Measurements from ENCODE around the gene SF1. TPM values are rescaled to one million over a fixed set of nuclear protein-coding genes. Genes with fewer than 3 reads are reported as not detected.

Gene SF1
- polyA plus RNA-seq, 1 of the 3 experiments (the other 2 are of a cell fraction) = 66.3 TPM

- no peak overlapping the region for H3K27ac ChIP-seq (ENCODE audit: low read depth in 2 of 2, low read length in 1 of 2)
- 0 out of 2 replicates have a peak overlapping the region, but pooled peaks have one; percentile 52 for H3K4me2 ChIP-seq
- no peaks in the 10 kb centered on the region for H3K9me2 ChIP-seq
- DNase-seq = no peak
- H3K4me3 ChIP-seq (ENCODE audit: low read depth in 2 of 2, low read length in 1 of 2) = no peak overlapping the region
- no peaks in the 10 kb centered on the region for H3K9me3 ChIP-seq
- H3K27me3 ChIP-seq (ENCODE audit: insufficient read depth) = no peaks in the 10 kb centered on the region
- H3K9ac ChIP-seq = no peak overlapping the region
- H3K4me1 ChIP-seq (ENCODE audit: control insufficient read depth in 1 of 2, insufficient read depth in 2 of 2, low read depth in 1 of 2, low read length in 1 of 2) = peaks cover 19% of the 10 kb centered on the region in 2 experiments; a peak in 3 of 4 replicates
- peaks cover 61% of the 10 kb centered on the region for H4K20me1 ChIP-seq (ENCODE audit: insufficient read depth)
- peaks cover 58% of the 10 kb centered on the region for H3F3A ChIP-seq (replicated peaks; ENCODE audit: insufficient read depth)
- H3K36me3 ChIP-seq (replicated peaks in 1 of 2; ENCODE audit: control insufficient read depth in 1 of 2, insufficient read depth in 2 of 2, low read length in 1 of 2) = peaks cover 51 to 71% of the 10 kb centered on the region in 2 experiments
- peaks cover 35% of the 10 kb centered on the region; the same call in 1 of the 2 replicates for H3K79me2 ChIP-seq (ENCODE audit: insufficient read depth)
- ChIA-PET POLR2A (no interaction called here), CTCF (interaction anchor here (0.6 to 4.4 kb wide), 5 partner anchors 7 to 1933 kb away, joined by 3 to 47 read pairs (median 4); partner anchors contain the start of genes RASGRP2, SF1 and STX5)
- H2AFZ ChIP-seq (ENCODE audit: low read depth) = no peak overlapping the region
- TF ChIP-seq MXI1 (IDR thresholded peaks at IDR 0.05; ENCODE audit: low read depth, low read length) (no peak), RAD21 (IDR thresholded peaks at IDR 0.05; ENCODE audit: low read length) (no peak), PBX3 (IDR thresholded peaks at IDR 0.05) (no peak), SIN3A (IDR thresholded peaks at IDR 0.05; ENCODE audit: borderline replicate concordance, low read depth, low read length) (no peak), POLR2AphosphoS5 (IDR thresholded peaks at IDR 0.05; ENCODE audit: low read depth, low read length) (no peak), YY1 (IDR thresholded peaks at IDR 0.05; ENCODE audit: low read depth) (no peak), EZH2phosphoT487 (IDR thresholded peaks at IDR 0.05; ENCODE audit: borderline replicate concordance, low read depth) (no peak), GATA2 (CRISPR knock-in tag; IDR thresholded peaks at IDR 0.05) (no peak), RFX5 (IDR thresholded peaks at IDR 0.05; ENCODE audit: low read length) (no peak)
- 94% methylated on average over 8 of the region's 8 CpGs for whole genome bisulfite sequencing (ENCODE audit: low lambda C conversion rate)
Observed at GRCh38 chr11:64764753-64765152, 13.6 kb downstream of the SF1 start.

GRCh38 chr11:64764040-64764611 is 14.2 kb downstream of the SF1 start:
- Histone ChIP-seq H3K4me2 (peak overlapping the region; percentile 52; the same call in 1 of the 2 replicates), H3K27ac (ENCODE audit: low read depth in 2 of 2, low read length in 1 of 2) (peak overlapping the region; percentile 24 to 39; a peak in 3 of 4 replicates), H3F3A (replicated peaks; ENCODE audit: insufficient read depth) (peaks cover 51% of the 10 kb centered on the region), H3K79me2 (ENCODE audit: insufficient read depth) (peaks cover 30% of the 10 kb centered on the region; the same call in 1 of the 2 replicates), H3K27me3 (ENCODE audit: insufficient read depth) (no peaks in the 10 kb centered on the region), H3K9me3 (no peaks in the 10 kb centered on the region), H4K20me1 (ENCODE audit: insufficient read depth) (peaks cover 56% of the 10 kb centered on the region), H3K9ac (no peak overlapping the region; the same call in 1 of the 2 replicates), H3K9me2 (no peaks in the 10 kb centered on the region), H3K4me3 (ENCODE audit: low read depth in 2 of 2, low read length in 1 of 2) (no peak overlapping the region), H3K4me1 (ENCODE audit: control insufficient read depth in 1 of 2, insufficient read depth in 2 of 2, low read depth in 1 of 2, low read length in 1 of 2) (peaks cover 19 to 23% of the 10 kb centered on the region in 2 experiments; a peak in 3 of 4 replicates), H3K36me3 (replicated peaks in 1 of 2; ENCODE audit: control insufficient read depth in 1 of 2, insufficient read depth in 2 of 2, low read length in 1 of 2) (peaks cover 45 to 64% of the 10 kb centered on the region in 2 experiments), H2AFZ (ENCODE audit: low read depth) (no peak overlapping the region)
- no peak for DNase-seq
- ChIA-PET POLR2A (interaction anchor here (0.7 kb wide), 1 partner anchor 9 kb away, joined by 3 read pairs; no protein-coding TSS in a partner anchor), CTCF (interaction anchor here (0.6 to 4.4 kb wide), 7 partner anchors 8 to 1932 kb away, joined by 3 to 47 read pairs (median 4); partner anchors contain the start of genes RASGRP2, SF1 and STX5)
- 81% methylated on average over 11 of the region's 11 CpGs for WGBS (ENCODE audit: low lambda C conversion rate)
- no peak for TF ChIP-seq USF2 (IDR thresholded peaks at IDR 0.05; ENCODE audit: borderline replicate concordance, low read depth, low read length)
- no peak for TF ChIP-seq MEF2A (IDR thresholded peaks at IDR 0.05; ENCODE audit: borderline replicate concordance, low read depth)
- TF ChIP-seq PBX3 (IDR thresholded peaks at IDR 0.05) = no peak
- TF ChIP-seq ZBTB33 (IDR thresholded peaks at IDR 0.05; ENCODE audit: borderline replicate concordance, low read depth) = no peak
- no peak for TF ChIP-seq POLR2AphosphoS5 (IDR thresholded peaks at IDR 0.05; ENCODE audit: low read depth, low read length)
- TF ChIP-seq EP300 (IDR thresholded peaks at IDR 0.05; ENCODE audit: borderline replicate concordance in 1 of 2, low read depth in 1 of 2, low read length in 1 of 2) = no peak
- TF ChIP-seq USF1 (IDR thresholded peaks at IDR 0.05; ENCODE audit: borderline replicate concordance, low read depth) = no peak
- TF ChIP-seq REST (IDR thresholded peaks at IDR 0.05; ENCODE audit: low read depth, low read length) = no peak

Measured in SK-N-SH (cell line).